GM12878 (cell line): ENCODE results near the gene PGLYRP2. TPM values are rescaled to one million over a fixed set of nuclear protein-coding genes. Genes with fewer than 3 reads are reported as not detected.

Experiments used
- ATAC-seq: fragments of 200-7000 bp; cut with Tn5 transposase; 3 replicates; pipeline ENCODE4 v1.9.1; 2020; ENCODE audit warnings: mild to moderate bottlenecking, moderate library complexity
- BruUV-seq: library from RNA; stranded (reverse); fragments of 400-500 nt; replicated peaks from 2 replicates; lab custom pipeline; 2021; lab: Mats Ljungman, UMichigan
- CTCF ChIA-PET: fragments of 300-600 bp; sonication (Branson Sonifier 250); formaldehyde crosslinking; extraction: SDS; loops from one replicate; lab custom pipeline; 2021; ENCODE audit warnings: inconsistent platforms; lab: Yijun Ruan, JAX
- POLR2A ChIA-PET: fragments of 350-600 bp; formaldehyde crosslinking; extraction: SDS; loops from one replicate; lab custom pipeline; 2021; ENCODE audit warnings: inconsistent platforms; lab: Charles Lee
- RAD21 ChIA-PET: fragments of 300-600 bp; sonication (Branson Sonifier 250); formaldehyde crosslinking; loops from one replicate; lab custom pipeline; 2023; ENCODE audit warnings: antibody characterized with exemption; ENCODE audit not compliant: unreplicated experiment; lab: Charles Lee
- SMC1A ChIA-PET: fragments of 300-600 bp; sonication (Branson Sonifier 250); formaldehyde crosslinking; loops from one replicate; lab custom pipeline; 2023; ENCODE audit not compliant: unreplicated experiment, uncharacterized antibody; lab: Charles Lee
- DNase-seq: peaks from one replicate; pipeline ENCODE4 v3.0.0-alpha.2; 2011; ENCODE audit warnings: low read depth, low spot score
- FAIRE-seq: peaks from 3 replicates; lab custom pipeline; 2011; peaks lifted over from hg19 to GRCh38; lab: Jason Lieb, UNC
- H2AFZ ChIP-seq: 2 replicates; pipeline ENCODE4 v1.6.0; 2011; ENCODE audit warnings: low read depth, low read length, control low read depth; ENCODE audit not compliant: control insufficient read depth
- H3K27ac ChIP-seq: 2 replicates; pipeline ENCODE4 v1.5.1; 2011; ENCODE audit warnings: control low read depth; ENCODE audit not compliant: control insufficient read depth, insufficient read depth
- H3K27me3 ChIP-seq, 2 experiments: replicated peaks in 1 of 2; 2 replicates each; pipeline versions ENCODE4 v1.6.0 to v1.6.1; 2011; ENCODE audit warnings: low read length in 1 of 2; ENCODE audit not compliant: control insufficient read depth in 2 of 2, insufficient read depth in 2 of 2
- H3K36me3 ChIP-seq, 2 experiments: 2 replicates each; pipeline ENCODE4 v1.5.1; 2011; ENCODE audit warnings: low read length in 1 of 2; ENCODE audit not compliant: control insufficient read depth in 2 of 2, insufficient read depth in 2 of 2
- H3K4me1 ChIP-seq: 2 replicates; pipeline ENCODE4 v1.6.1; 2011; ENCODE audit warnings: mild to moderate bottlenecking, low read length, moderate library complexity, mixed read lengths; ENCODE audit not compliant: control insufficient read depth, insufficient read depth
- H3K4me2 ChIP-seq: 2 replicates; pipeline ENCODE4 v1.6.0; 2011; ENCODE audit warnings: control low read depth; ENCODE audit not compliant: control insufficient read depth, insufficient read depth
- H3K4me3 ChIP-seq: fragments of 200-600 bp; sonication (generic); 2 replicates; pipeline ENCODE4 v1.5.1; 2016
- H3K79me2 ChIP-seq: 2 replicates; pipeline ENCODE4 v1.6.0; 2011; ENCODE audit warnings: low read length; ENCODE audit not compliant: control insufficient read depth, insufficient read depth
- H3K9ac ChIP-seq: 2 replicates; pipeline ENCODE4 v1.8.0; 2011; ENCODE audit warnings: low read length, control low read depth, mixed read lengths; ENCODE audit not compliant: control insufficient read depth, insufficient read depth
- H3K9me3 ChIP-seq: replicated peaks from 3 replicates; pipeline ENCODE4 v1.5.1; 2011; ENCODE audit warnings: mild to moderate bottlenecking, low read length; ENCODE audit not compliant: control insufficient read depth, insufficient read depth
- H4K20me1 ChIP-seq: 2 replicates; pipeline ENCODE4 v1.6.0; 2011; ENCODE audit not compliant: control insufficient read depth, insufficient read depth
- MEF2A ChIP-seq: IDR thresholded peaks from 2 replicates; pipeline ENCODE4 v1.6.1; 2011; ENCODE audit warnings: low read depth, mild to moderate bottlenecking, low read length, moderate library complexity; ENCODE audit not compliant: insufficient read depth
- WGBS: methylation state at CpG from one replicate; pipeline ENCODE4 v1.1.6; 2016; ENCODE audit warnings: low lambda C conversion rate; ENCODE audit not compliant: insufficient replicate concordance, insufficient coverage; ENCODE audit errors: missing lambda C conversion rate; 5-methylcytosine and 5-hydroxymethylcytosine counted together
- in situ Hi-C: fragments of 300-500 bp; cut with MboI; formaldehyde crosslinking; loops from 9 replicates; pipeline ENCODE4 v1.14.3; 2018; ENCODE audit warnings: mixed read lengths
- intact Hi-C: fragments of 100-400 bp; cut with micrococcal nuclease; formaldehyde crosslinking; loops from one replicate; pipeline ENCODE4 v1.14.2; 2022; ENCODE audit not compliant: unreplicated experiment
- polyA plus RNA-seq, 11 experiments: library from polyadenylated mRNA; depleted of rRNA in 4 of 11; unstranded in 6 of 11; stranded (reverse) in 5 of 11; fragments of >200 nt; fragmentation: Nextera tagmentation in 4 of 11; fragmentation: Illumina TruSeq in 1 of 11; extraction: Ambion mirVana in 4 of 11; extraction: Trizol in 1 of 11; gene quantifications; 1 replicate in 1 of 11; 2 replicates in 10 of 11; pipeline versions ENCODE4 v1.2.1 to v1.2.3, GENCODE V29; 2011 to 2016; ENCODE audit warnings: inconsistent platforms in 2 of 11, missing spikeins in 2 of 11, low read depth in 1 of 11
- total RNA-seq, 4 experiments: library from RNA; depleted of rRNA in 3 of 4; stranded (reverse); fragments of >200 nt in 3 of 4; fragmentation: Illumina TruSeq in 1 of 4; extraction: Trizol in 1 of 4; gene quantifications; 2 replicates each; pipeline versions ENCODE4 v1.2.1 to v1.2.3, GENCODE V29; 2013 to 2021
- TF ChIP-seq, protein P1 (sequence below), 3 experiments: IDR thresholded peaks in 2 of 3; conservative IDR thresholded peaks in 1 of 3; 2 replicates each; pipeline ENCODE4 v1.5.1; 2011; ENCODE audit warnings: low read depth in 3 of 3, low read length in 3 of 3, mild to moderate bottlenecking in 3 of 3, control low read depth in 2 of 3, moderate library complexity in 2 of 3, inconsistent platforms in 1 of 3, mixed read lengths in 1 of 3; ENCODE audit not compliant: control insufficient read depth in 2 of 3, insufficient read depth in 1 of 3; ENCODE audit errors: extremely low read depth in 1 of 3
- TF ChIP-seq, protein P2 (sequence below): fragments of 450-650 bp; conservative IDR thresholded peaks from 2 replicates; pipeline ENCODE4 v1.6.1; 2017; ENCODE audit warnings: mild to moderate bottlenecking, moderate library complexity
- TF ChIP-seq, protein P3 (sequence below): IDR thresholded peaks from 2 replicates; pipeline ENCODE4 v1.6.1; 2012; ENCODE audit warnings: low read depth, low read length, improper control_type of control experiment

The PGLYRP2 gene
- total and polyA plus RNA-seq, 10 of the 15 experiments (the other 5 are each of a cell fraction or from before 2014, with no cell fraction given): 0.15 to 0.48 (median 0.26) TPM; not detected in 5

DNA sequence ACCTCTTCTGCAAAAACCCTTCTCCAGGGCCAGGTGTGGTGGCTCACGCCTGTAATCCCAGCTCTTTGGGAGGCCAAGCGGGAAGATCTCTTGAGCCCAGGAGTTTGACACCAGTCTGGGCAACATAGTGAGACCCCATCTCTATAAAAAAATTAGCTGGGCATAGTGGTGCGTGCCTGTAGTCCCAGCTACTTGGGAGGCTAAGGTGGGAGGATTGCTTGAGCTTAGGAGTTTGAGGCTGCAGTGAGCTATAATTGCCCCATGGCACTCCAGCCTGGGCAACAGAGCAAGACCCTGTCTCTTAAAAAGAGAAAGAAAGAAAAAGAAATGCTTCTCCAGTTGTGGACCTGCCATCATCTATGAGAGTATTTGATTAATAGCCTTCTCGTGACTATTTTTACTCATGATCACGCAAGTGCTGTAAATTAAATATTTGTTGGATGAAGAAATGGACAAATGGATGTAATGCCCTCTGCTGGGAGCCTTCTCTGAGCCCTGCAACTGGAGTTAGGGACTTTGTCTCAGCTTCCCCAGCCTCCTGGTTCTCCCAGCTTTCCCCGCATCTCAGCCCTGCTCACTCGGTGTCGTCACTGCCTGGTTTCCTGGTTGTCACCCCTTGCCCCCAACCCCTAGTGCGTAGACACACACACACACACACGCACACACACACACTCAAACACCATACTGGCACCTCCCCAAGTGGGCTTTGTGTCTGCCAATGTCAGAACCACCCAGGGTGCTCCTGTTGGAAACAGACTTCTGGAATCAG lies 41.8 kb downstream of the PGLYRP2 start:
- ATAC-seq: no peak
- no peaks in the 10 kb centered on the region; the same call in 1 of the 2 replicates for H3K4me1 ChIP-seq
- H3K79me2 ChIP-seq: peaks cover 4% of the 10 kb centered on the region
- H3K27me3 ChIP-seq: no peaks in the 10 kb centered on the region
- in situ Hi-C loops: no loop called here
- DNase-seq: no peak
- no peaks in the 10 kb centered on the region for H3K9me3 ChIP-seq
- no peak overlapping the region for H3K9ac ChIP-seq
- no peak for TF ChIP-seq MEF2A
- TF ChIP-seq, protein P1, sequence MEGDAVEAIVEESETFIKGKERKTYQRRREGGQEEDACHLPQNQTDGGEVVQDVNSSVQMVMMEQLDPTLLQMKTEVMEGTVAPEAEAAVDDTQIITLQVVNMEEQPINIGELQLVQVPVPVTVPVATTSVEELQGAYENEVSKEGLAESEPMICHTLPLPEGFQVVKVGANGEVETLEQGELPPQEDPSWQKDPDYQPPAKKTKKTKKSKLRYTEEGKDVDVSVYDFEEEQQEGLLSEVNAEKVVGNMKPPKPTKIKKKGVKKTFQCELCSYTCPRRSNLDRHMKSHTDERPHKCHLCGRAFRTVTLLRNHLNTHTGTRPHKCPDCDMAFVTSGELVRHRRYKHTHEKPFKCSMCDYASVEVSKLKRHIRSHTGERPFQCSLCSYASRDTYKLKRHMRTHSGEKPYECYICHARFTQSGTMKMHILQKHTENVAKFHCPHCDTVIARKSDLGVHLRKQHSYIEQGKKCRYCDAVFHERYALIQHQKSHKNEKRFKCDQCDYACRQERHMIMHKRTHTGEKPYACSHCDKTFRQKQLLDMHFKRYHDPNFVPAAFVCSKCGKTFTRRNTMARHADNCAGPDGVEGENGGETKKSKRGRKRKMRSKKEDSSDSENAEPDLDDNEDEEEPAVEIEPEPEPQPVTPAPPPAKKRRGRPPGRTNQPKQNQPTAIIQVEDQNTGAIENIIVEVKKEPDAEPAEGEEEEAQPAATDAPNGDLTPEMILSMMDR (IDR thresholded peaks at IDR 0.05 in 2 of 3, conservative IDR thresholded peaks at IDR 0.05 in 1 of 3; ENCODE audit: control insufficient read depth in 2 of 3, extremely low read depth in 1 of 3, insufficient read depth in 1 of 3, low read depth in 3 of 3, low read length in 3 of 3): no peak
- TF ChIP-seq, protein P2, sequence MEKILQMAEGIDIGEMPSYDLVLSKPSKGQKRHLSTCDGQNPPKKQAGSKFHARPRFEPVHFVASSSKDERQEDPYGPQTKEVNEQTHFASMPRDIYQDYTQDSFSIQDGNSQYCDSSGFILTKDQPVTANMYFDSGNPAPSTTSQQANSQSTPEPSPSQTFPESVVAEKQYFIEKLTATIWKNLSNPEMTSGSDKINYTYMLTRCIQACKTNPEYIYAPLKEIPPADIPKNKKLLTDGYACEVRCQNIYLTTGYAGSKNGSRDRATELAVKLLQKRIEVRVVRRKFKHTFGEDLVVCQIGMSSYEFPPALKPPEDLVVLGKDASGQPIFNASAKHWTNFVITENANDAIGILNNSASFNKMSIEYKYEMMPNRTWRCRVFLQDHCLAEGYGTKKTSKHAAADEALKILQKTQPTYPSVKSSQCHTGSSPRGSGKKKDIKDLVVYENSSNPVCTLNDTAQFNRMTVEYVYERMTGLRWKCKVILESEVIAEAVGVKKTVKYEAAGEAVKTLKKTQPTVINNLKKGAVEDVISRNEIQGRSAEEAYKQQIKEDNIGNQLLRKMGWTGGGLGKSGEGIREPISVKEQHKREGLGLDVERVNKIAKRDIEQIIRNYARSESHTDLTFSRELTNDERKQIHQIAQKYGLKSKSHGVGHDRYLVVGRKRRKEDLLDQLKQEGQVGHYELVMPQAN: no peak
- TF ChIP-seq, protein P3, sequence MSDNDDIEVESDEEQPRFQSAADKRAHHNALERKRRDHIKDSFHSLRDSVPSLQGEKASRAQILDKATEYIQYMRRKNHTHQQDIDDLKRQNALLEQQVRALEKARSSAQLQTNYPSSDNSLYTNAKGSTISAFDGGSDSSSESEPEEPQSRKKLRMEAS: no peak
- H2AFZ ChIP-seq: no peak overlapping the region
- ChIA-PET CTCF (interaction anchor here (1.4 kb wide), 1 partner anchor 18 kb away, joined by 4 read pairs; no protein-coding TSS in a partner anchor), SMC1A (interaction anchor here (2.2 kb wide), 1 partner anchor 18 kb away, joined by 5 read pairs; the partner anchor contains the start of gene AKAP8L), POLR2A (interaction anchor here (1.1 kb wide), 1 partner anchor 29 kb away, joined by 4 read pairs; no protein-coding TSS in a partner anchor), RAD21 (interaction anchor here (1.2 kb wide), 1 partner anchor 19 kb away, joined by 3 read pairs; the partner anchor contains the start of gene AKAP8L)
- H3K4me3 ChIP-seq: no peak overlapping the region
- H3K4me2 ChIP-seq: no peak overlapping the region
- BruUV-seq: no TSS peak
- intact Hi-C loops: no loop called here
- FAIRE-seq: no peak
- no peaks in the 10 kb centered on the region; the same call in 1 of the 2 replicates for H4K20me1 ChIP-seq
- 76% methylated on average over 10 of the region's 10 CpGs for whole genome bisulfite sequencing
- no peak overlapping the region for H3K27ac ChIP-seq
- no peaks in the 10 kb centered on the region for H3K36me3 ChIP-seq
